ENCODE data around the gene EPB41L4B. TPM values are rescaled to one million over a fixed set of nuclear protein-coding genes. Genes with fewer than 3 reads are reported as not detected.

EPB41L4B gene
- total and polyA plus RNA-seq, 2 of the 13 experiments (the other 11 are each of a cell fraction or from before 2014, with no cell fraction given) = 17.6 to 22.1 TPM

GRCh38 chr9:109263358-109263757 is 57.5 kb downstream of the EPB41L4B start:
- DNase-seq (ENCODE audit: low spot score) (no peak), ATAC-seq (no peak), FAIRE-seq (no peak)
- Histone ChIP-seq H3K79me2 (ENCODE audit: insufficient read depth, low read length) (no peaks in the 10 kb centered on the region), H3K9ac (ENCODE audit: insufficient read depth, low read depth, low read length) (no peak overlapping the region), H3K4me1 (ENCODE audit: insufficient read depth, low read length) (peaks cover 20% of the 10 kb centered on the region), H3K27me3 (ENCODE audit: control insufficient read depth in 1 of 2, insufficient read depth in 2 of 2, low read length in 2 of 2) (no peaks in the 10 kb centered on the region), H3K9me3 (ENCODE audit: low read length) (no peaks in the 10 kb centered on the region), H4K20me1 (ENCODE audit: insufficient read depth, low read length) (no peaks in the 10 kb centered on the region), H3K4me2 (ENCODE audit: low read depth, low read length) (no peak overlapping the region), H3K27ac (ENCODE audit: extremely low read length, insufficient read depth, low read length) (no peak overlapping the region), H3K36me3 (replicated peaks in 1 of 2; ENCODE audit: control insufficient read depth in 1 of 2, insufficient read depth in 2 of 2, low read length in 2 of 2) (peaks cover 3 to 12% of the 10 kb centered on the region in 2 experiments; a peak in 4 of 5 replicates), H3K4me3 (replicated peaks in 1 of 3; ENCODE audit: insufficient read depth in 1 of 3, low read depth in 2 of 3, low read length in 3 of 3) (no peak overlapping the region), H2AFZ (ENCODE audit: low read length) (no peak overlapping the region)
- 95% methylated on average over 3 of the region's 3 CpGs for WGBS (ENCODE audit: low lambda C conversion rate)
- ChIA-PET POLR2A (no interaction called here), CTCF (ENCODE audit: low intra/inter-chr PET ratio, low total read pairs) (no interaction called here)
- intact Hi-C loops (cut with micrococcal nuclease; ENCODE audit: unreplicated experiment) = no loop called here
- BruUV-seq (replicated peaks) = no TSS peak
- TF ChIP-seq NCOA5 (CRISPR knock-in tag; IDR thresholded peaks at IDR 0.05) = no peak
- no peak for TF ChIP-seq HHEX (CRISPR knock-in tag; IDR thresholded peaks at IDR 0.05)
- no peak for TF ChIP-seq ZFP36L1 (CRISPR knock-in tag; IDR thresholded peaks at IDR 0.05)
- TF ChIP-seq ZBTB8A (CRISPR knock-in tag; IDR thresholded peaks at IDR 0.05; ENCODE audit: borderline replicate concordance, low read depth) = no peak
- TF ChIP-seq GATAD2A (CRISPR knock-in tag; IDR thresholded peaks at IDR 0.05) = no peak
- TF ChIP-seq ZNF260 (CRISPR knock-in tag; IDR thresholded peaks at IDR 0.05; ENCODE audit: borderline replicate concordance, low read depth) = no peak
- TF ChIP-seq KAT2B (IDR thresholded peaks at IDR 0.05; ENCODE audit: borderline replicate concordance, low read depth, low read length) = no peak
- TF ChIP-seq MTERF4 (CRISPR knock-in tag; IDR thresholded peaks at IDR 0.05) = no peak
- TF ChIP-seq MAFF (IDR thresholded peaks at IDR 0.05; ENCODE audit: low read depth, low read length) = no peak
- no peak for TF ChIP-seq ISL2 (CRISPR knock-in tag; IDR thresholded peaks at IDR 0.05)
- TF ChIP-seq, protein P1, sequence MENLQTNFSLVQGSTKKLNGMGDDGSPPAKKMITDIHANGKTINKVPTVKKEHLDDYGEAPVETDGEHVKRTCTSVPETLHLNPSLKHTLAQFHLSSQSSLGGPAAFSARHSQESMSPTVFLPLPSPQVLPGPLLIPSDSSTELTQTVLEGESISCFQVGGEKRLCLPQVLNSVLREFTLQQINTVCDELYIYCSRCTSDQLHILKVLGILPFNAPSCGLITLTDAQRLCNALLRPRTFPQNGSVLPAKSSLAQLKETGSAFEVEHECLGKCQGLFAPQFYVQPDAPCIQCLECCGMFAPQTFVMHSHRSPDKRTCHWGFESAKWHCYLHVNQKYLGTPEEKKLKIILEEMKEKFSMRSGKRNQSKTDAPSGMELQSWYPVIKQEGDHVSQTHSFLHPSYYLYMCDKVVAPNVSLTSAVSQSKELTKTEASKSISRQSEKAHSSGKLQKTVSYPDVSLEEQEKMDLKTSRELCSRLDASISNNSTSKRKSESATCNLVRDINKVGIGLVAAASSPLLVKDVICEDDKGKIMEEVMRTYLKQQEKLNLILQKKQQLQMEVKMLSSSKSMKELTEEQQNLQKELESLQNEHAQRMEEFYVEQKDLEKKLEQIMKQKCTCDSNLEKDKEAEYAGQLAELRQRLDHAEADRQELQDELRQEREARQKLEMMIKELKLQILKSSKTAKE (CRISPR knock-in tag; IDR thresholded peaks at IDR 0.05; ENCODE audit: borderline replicate concordance) = no peak
- no peak for TF ChIP-seq RBM22 (optimal IDR thresholded peaks at IDR 0.05; ENCODE audit: low read length)
- in situ Hi-C loops (cut with HindIII; ENCODE audit: extremely low pct_ligation_motif_present, low pct_unique_long_range_greater_than_20kb) = no loop called here

All from HepG2 (cell line).